Right cardiac atrium (tissue), 5 donors: ENCODE measurements around the gene PROM1. TPM values are rescaled to one million over a fixed set of nuclear protein-coding genes. Genes with fewer than 3 reads are reported as not detected.

Experiments used
- ATAC-seq, 2 donors: fragments of 200-7000 bp; cut with Tn5 transposase; one replicate each; pipeline versions ENCODE4 v1.8.0 to v1.9.1; 2020; ENCODE audit warnings: moderate library complexity in 2 of 2, mild to moderate bottlenecking in 1 of 2
- DNase-seq, 3 donors: peaks; one replicate each; pipeline ENCODE4 v3.0.0-alpha.2; 2020
- H3K27ac ChIP-seq: one replicate; pipeline ENCODE4 v1.5.1; 2013; ENCODE audit warnings: mild to moderate bottlenecking, low read length, control low read depth, moderate library complexity
- H3K27me3 ChIP-seq: one replicate; pipeline ENCODE4 v1.6.1; 2013; ENCODE audit not compliant: control insufficient read depth, insufficient read depth
- H3K4me1 ChIP-seq: one replicate; pipeline ENCODE4 v1.6.1; 2013; ENCODE audit warnings: low read length; ENCODE audit not compliant: control insufficient read depth, insufficient read depth
- H3K4me3 ChIP-seq: one replicate; pipeline ENCODE4 v1.5.1; 2013; ENCODE audit warnings: low read length, control low read depth
- H3K9me3 ChIP-seq: one replicate; pipeline ENCODE4 v1.6.1; 2013; ENCODE audit warnings: low read length; ENCODE audit not compliant: control insufficient read depth
- WGBS: extraction: QIAGEN DNeasy Blood & Tissue Kit; methylation state at CpG from one replicate; pipeline ENCODE4 v1.1.7; 2013; 5-methylcytosine and 5-hydroxymethylcytosine counted together
- intact Hi-C, 4 donors: fragments of 100-400 bp; cut with DNase I; formaldehyde crosslinking; loops; one replicate each; pipeline versions ENCODE4 v1.11.0 to v1.14.0; 2022 to 2023
- polyA plus RNA-seq: library from polyadenylated mRNA; stranded (reverse); fragments of 200-250 nt; gene quantifications from one replicate; pipeline ENCODE4 v1.2.3, GENCODE V29; 2013
- total RNA-seq, 4 donors: library from RNA; stranded (reverse); fragmentation: NEBNext Ultra II Directional; extraction: Animal tissue kit (Norgen Biotek cat#: 25700); gene quantifications; one replicate each; pipeline ENCODE4 v1.2.1, GENCODE V29; 2021
- donor health status: healthy with polysubstance abuse.
- donor health status: DM: no; HTN: yes; CAD: no.
- donor health status: DM: no; HTN: no; CAD: no.
- donor health status: DM: no; HTN: yes; CAD: no; lungs with severe emphysema.
- donor health status: DM: yes; HTN: yes; CAD: no.

Gene PROM1
- total and polyA plus RNA-seq, 5 donors: 3.2 to 12.3 (median 5.6) TPM

- H3K27me3 ChIP-seq: no peaks in the 10 kb centered on the region
- H3K4me1 ChIP-seq: no peaks in the 10 kb centered on the region
- ATAC-seq: no peak
- 94% methylated on average over 6 of the region's 6 CpGs for WGBS
- H3K4me3 ChIP-seq: no peak overlapping the region
- no peak for DNase-seq
- intact Hi-C loops: no loop called here
- H3K9me3 ChIP-seq: no peaks in the 10 kb centered on the region
- no peak overlapping the region for H3K27ac ChIP-seq
Observed at GRCh38 chr4:16109256-16109655, 25.4 kb upstream of the PROM1 start.

- ATAC-seq (peak in 1 of 2 donors; percentile 20), DNase-seq (no peak)
- H3K4me3 ChIP-seq: no peak overlapping the region
- H3K27me3 ChIP-seq: no peaks in the 10 kb centered on the region
- intact Hi-C loops: no loop called here
- 90% methylated on average over 6 of the region's 6 CpGs for WGBS
- no peaks in the 10 kb centered on the region for H3K4me1 ChIP-seq
- no peaks in the 10 kb centered on the region for H3K9me3 ChIP-seq
- no peak overlapping the region for H3K27ac ChIP-seq
Observed at GRCh38 chr4:16106956-16107355, 23.1 kb upstream of the PROM1 start.

- H3K27me3 ChIP-seq: no peaks in the 10 kb centered on the region
- no peaks in the 10 kb centered on the region for H3K4me1 ChIP-seq
- H3K4me3 ChIP-seq: no peak overlapping the region
- intact Hi-C loops: no loop called here
- ATAC-seq (peak; percentile 52 to 61), DNase-seq (no peak)
- H3K9me3 ChIP-seq: no peaks in the 10 kb centered on the region
- peak overlapping the region; percentile 61 for H3K27ac ChIP-seq
- WGBS: 35% methylated on average over 2 of the region's 2 CpGs
Observed at GRCh38 chr4:16104520-16104919, 20.7 kb upstream of the PROM1 start.

GRCh38 chr4:16102356-16102755 is 18.5 kb upstream of the PROM1 start:
- intact Hi-C loops: no loop called here
- H3K27me3 ChIP-seq: no peaks in the 10 kb centered on the region
- 93% methylated on average over 7 of the region's 7 CpGs for WGBS

GRCh38 chr4:16100833-16101232 is 17.0 kb upstream of the PROM1 start:
- Histone ChIP-seq H3K27ac (no peak overlapping the region), H3K27me3 (no peaks in the 10 kb centered on the region), H3K4me1 (no peaks in the 10 kb centered on the region), H3K4me3 (no peak overlapping the region), H3K9me3 (no peaks in the 10 kb centered on the region)
- no peak for ATAC-seq
- intact Hi-C loops: no loop called here
- no peak for DNase-seq
- WGBS: 89% methylated on average over 1 of the region's 1 CpG

More at GRCh38 chr4:16102356-16102755, 18.5 kb upstream of the PROM1 start:
- no peaks in the 10 kb centered on the region for H3K4me1 ChIP-seq
- ATAC-seq (no peak), DNase-seq (no peak)
- H3K27ac ChIP-seq: no peak overlapping the region
- no peaks in the 10 kb centered on the region for H3K9me3 ChIP-seq
- no peak overlapping the region for H3K4me3 ChIP-seq

GRCh38 chr4:16092682-16093319 is 9.0 kb upstream of the PROM1 start:
- H3K27me3 ChIP-seq: no peaks in the 10 kb centered on the region
- H3K27ac ChIP-seq: no peak overlapping the region
- no peaks in the 10 kb centered on the region for H3K4me1 ChIP-seq
- no peak for DNase-seq
- no peaks in the 10 kb centered on the region for H3K9me3 ChIP-seq
- intact Hi-C loops: no loop called here
- H3K4me3 ChIP-seq: no peak overlapping the region
- no peak for ATAC-seq
- 94% methylated on average over 4 of the region's 4 CpGs for WGBS

GRCh38 chr4:16090096-16090705 is 6.4 kb upstream of the PROM1 start:
- DNase-seq (no peak), ATAC-seq (no peak)
- 83% methylated on average over 2 of the region's 2 CpGs for WGBS
- H3K27ac ChIP-seq: no peak overlapping the region
- no peaks in the 10 kb centered on the region for H3K27me3 ChIP-seq
- intact Hi-C loops: no loop called here
- H3K4me3 ChIP-seq: no peak overlapping the region
- H3K4me1 ChIP-seq: no peaks in the 10 kb centered on the region
- no peaks in the 10 kb centered on the region for H3K9me3 ChIP-seq

GRCh38 chr4:16089156-16089555 is 5.3 kb upstream of the PROM1 start:
- DNase-seq (no peak), ATAC-seq (no peak)
- Histone ChIP-seq H3K9me3 (no peaks in the 10 kb centered on the region), H3K4me1 (no peaks in the 10 kb centered on the region), H3K4me3 (no peak overlapping the region), H3K27me3 (no peaks in the 10 kb centered on the region), H3K27ac (no peak overlapping the region)
- WGBS: 92% methylated on average over 3 of the region's 3 CpGs
- intact Hi-C loops: loop anchor here in 1 of 4 donors (10.0 kb wide), 1 partner anchor 76 kb away; no protein-coding TSS in a partner anchor

GRCh38 chr4:16088601-16089000 is 4.8 kb upstream of the PROM1 start:
- DNase-seq (no peak), ATAC-seq (no peak)
- intact Hi-C loops: loop anchor here in 1 of 4 donors (10.0 kb wide), 1 partner anchor 76 kb away; no protein-coding TSS in a partner anchor
- no peak overlapping the region for H3K4me3 ChIP-seq
- no peaks in the 10 kb centered on the region for H3K27me3 ChIP-seq
- no peaks in the 10 kb centered on the region for H3K9me3 ChIP-seq
- H3K27ac ChIP-seq: no peak overlapping the region
- no peaks in the 10 kb centered on the region for H3K4me1 ChIP-seq
- 79% methylated on average over 2 of the region's 2 CpGs for WGBS

GRCh38 chr4:16085822-16086221 is 2.0 kb upstream of the PROM1 start:
- 91% methylated on average over 2 of the region's 2 CpGs for WGBS
- Histone ChIP-seq H3K9me3 (no peaks in the 10 kb centered on the region), H3K27me3 (no peaks in the 10 kb centered on the region), H3K4me3 (no peak overlapping the region), H3K27ac (no peak overlapping the region), H3K4me1 (peaks cover 2% of the 10 kb centered on the region)
- DNase-seq: no peak
- intact Hi-C loops: loop anchor here in 1 of 4 donors (10.0 kb wide), 1 partner anchor 79 kb away; no protein-coding TSS in a partner anchor
- ATAC-seq: no peak

GRCh38 chr4:16082426-16083240 is 1.2 kb downstream of the PROM1 start:
- Histone ChIP-seq H3K4me1 (peaks cover 8% of the 10 kb centered on the region), H3K9me3 (no peaks in the 10 kb centered on the region), H3K27ac (no peak overlapping the region), H3K27me3 (no peaks in the 10 kb centered on the region), H3K4me3 (peak overlapping the region; percentile 79)
- WGBS: under 1% methylated on average over 60 of the region's 60 CpGs
- ATAC-seq (peak; percentile 47 to 68), DNase-seq (peak in 2 of 3 donors; percentile 63 to 67)
- intact Hi-C loops: loop anchor here in 1 of 4 donors (10.0 kb wide), 1 partner anchor 82 kb away; no protein-coding TSS in a partner anchor
